Mesenchymal stem cell (in vitro differentiated cells and primary cell): Measurements from ENCODE around the gene SNX30.

Source experiments
- DNase-seq: peaks from one replicate; pipeline ENCODE4 v3.0.0-alpha.2; 2013
- H2AFZ ChIP-seq: one replicate; pipeline ENCODE4 v1.6.1; 2013; ENCODE audit warnings: low read depth, mild to moderate bottlenecking, control low read depth, inconsistent platforms, low read length, moderate library complexity
- H2AK5ac ChIP-seq: 2 replicates; pipeline ENCODE4 v1.6.1; 2013; ENCODE audit warnings: low read length, moderate library complexity, mild to moderate bottlenecking, inconsistent platforms; ENCODE audit not compliant: severe bottlenecking
- H2BK120ac ChIP-seq: one replicate; pipeline ENCODE4 v1.6.1; 2013; ENCODE audit warnings: low read depth, mild to moderate bottlenecking, inconsistent platforms, low read length, moderate library complexity
- H2BK12ac ChIP-seq, 2 experiments: one replicate each; pipeline ENCODE4 v1.6.1; 2013; ENCODE audit warnings: inconsistent platforms in 2 of 2, low read length in 2 of 2, mild to moderate bottlenecking in 2 of 2, moderate library complexity in 2 of 2, control low read depth in 1 of 2
- H2BK15ac ChIP-seq: one replicate; pipeline ENCODE4 v1.6.1; 2013; ENCODE audit warnings: mild to moderate bottlenecking, low read depth, inconsistent platforms; ENCODE audit not compliant: poor library complexity, severe bottlenecking
- H2BK5ac ChIP-seq: 2 replicates; pipeline ENCODE4 v1.6.1; 2013; ENCODE audit warnings: low read depth, mild to moderate bottlenecking, low read length, control low read depth, inconsistent platforms; ENCODE audit not compliant: poor library complexity, severe bottlenecking
- H3K14ac ChIP-seq, 2 experiments: one replicate each; pipeline ENCODE4 v1.6.1; 2013; ENCODE audit warnings: inconsistent platforms in 2 of 2, low read length in 2 of 2, control low read depth in 1 of 2, mild to moderate bottlenecking in 1 of 2, moderate library complexity in 1 of 2
- H3K18ac ChIP-seq, 2 experiments: one replicate each; pipeline ENCODE4 v1.6.1; 2013; ENCODE audit warnings: inconsistent platforms in 2 of 2, low read length in 2 of 2, control low read depth in 1 of 2, low read depth in 1 of 2, mild to moderate bottlenecking in 1 of 2
- H3K23ac ChIP-seq, 2 experiments: one replicate each; pipeline ENCODE4 v1.6.1; 2013; ENCODE audit warnings: inconsistent platforms in 2 of 2, low read length in 2 of 2, mild to moderate bottlenecking in 2 of 2, moderate library complexity in 2 of 2, control low read depth in 1 of 2
- H3K27ac ChIP-seq: 2 replicates; pipeline ENCODE4 v1.5.1; 2013; ENCODE audit warnings: mild to moderate bottlenecking, moderate library complexity, low read length, control low read depth, inconsistent platforms; ENCODE audit not compliant: poor library complexity, severe bottlenecking
- H3K27me3 ChIP-seq, 2 experiments: 2 replicates each; pipeline versions ENCODE4 v1.6.1 to v1.7.0; 2013; ENCODE audit warnings: low read length in 2 of 2, mild to moderate bottlenecking in 2 of 2, moderate library complexity in 2 of 2, control low read depth in 1 of 2, inconsistent platforms in 1 of 2; ENCODE audit not compliant: control insufficient read depth in 1 of 2, insufficient read depth in 1 of 2
- H3K36me3 ChIP-seq, 2 experiments: 2 replicates each; pipeline versions ENCODE4 v1.6.1 to v1.7.0; 2013; ENCODE audit warnings: low read length in 2 of 2, control low read depth in 1 of 2, inconsistent platforms in 1 of 2, low read depth in 1 of 2, mild to moderate bottlenecking in 1 of 2; ENCODE audit not compliant: insufficient read depth in 2 of 2, control insufficient read depth in 1 of 2
- H3K4ac ChIP-seq, 2 experiments: one replicate each; pipeline ENCODE4 v1.6.1; 2013; ENCODE audit warnings: inconsistent platforms in 2 of 2, low read length in 2 of 2, mild to moderate bottlenecking in 2 of 2, moderate library complexity in 2 of 2, control low read depth in 1 of 2, low read depth in 1 of 2
- H3K4me1 ChIP-seq: 2 replicates; pipeline ENCODE4 v1.6.1; 2013; ENCODE audit warnings: low read depth, low read length, control low read depth; ENCODE audit not compliant: control insufficient read depth, insufficient read depth
- H3K4me2 ChIP-seq: 2 replicates; pipeline ENCODE4 v1.6.1; 2013; ENCODE audit warnings: low read length, mild to moderate bottlenecking, inconsistent platforms; ENCODE audit not compliant: poor library complexity, severe bottlenecking
- H3K4me3 ChIP-seq, 2 experiments: 2 replicates each; pipeline versions ENCODE4 v1.5.1 to v1.7.0; 2013; ENCODE audit warnings: low read length in 2 of 2, mild to moderate bottlenecking in 2 of 2, control low read depth in 1 of 2, low read depth in 1 of 2; ENCODE audit not compliant: insufficient read depth in 1 of 2
- H3K79me1 ChIP-seq: replicated peaks from 2 replicates; pipeline ENCODE4 v1.6.1; 2013; ENCODE audit warnings: mild to moderate bottlenecking, control low read depth, low read length, inconsistent platforms; ENCODE audit not compliant: poor library complexity, severe bottlenecking
- H3K9ac ChIP-seq: 2 replicates; pipeline ENCODE4 v1.7.0; 2013; ENCODE audit warnings: mild to moderate bottlenecking, low read length, moderate library complexity
- H3K9me3 ChIP-seq: 2 replicates; pipeline ENCODE4 v1.7.0; 2013; ENCODE audit warnings: mild to moderate bottlenecking, low read length; ENCODE audit not compliant: control insufficient read depth
- H4K8ac ChIP-seq: one replicate; pipeline ENCODE4 v1.6.1; 2013; ENCODE audit warnings: inconsistent platforms, mild to moderate bottlenecking, low read length, moderate library complexity
- H4K91ac ChIP-seq: one replicate; pipeline ENCODE4 v1.6.1; 2013; ENCODE audit warnings: mild to moderate bottlenecking, low read length, inconsistent platforms
- WGBS: methylation state at CpG from one replicate; pipeline ENCODE4 v1.1.7; 2013; ENCODE audit warnings: mixed read lengths; 5-methylcytosine and 5-hydroxymethylcytosine counted together

SNX30 gene

GRCh38 chr9:112841261-112841660 lies 90.7 kb downstream of the SNX30 start:
- Histone ChIP-seq H3K4me1 (no peaks in the 10 kb centered on the region), H3K79me1 (peaks cover 3% of the 10 kb centered on the region), H3K4me2 (no peak overlapping the region), H3K18ac (no peak overlapping the region), H2AK5ac (no peak overlapping the region), H4K91ac (no peak overlapping the region), H2BK15ac (no peak overlapping the region), H3K4ac (no peak overlapping the region), H3K36me3 (peaks cover 13 to 34% of the 10 kb centered on the region in 2 experiments), H3K23ac (no peak overlapping the region), H3K27ac (no peak overlapping the region), H2AFZ (no peak overlapping the region), H2BK12ac (no peak overlapping the region), H3K9ac (no peak overlapping the region), H3K27me3 (no peaks in the 10 kb centered on the region), H3K9me3 (no peaks in the 10 kb centered on the region), H2BK5ac (no peak overlapping the region), H3K14ac (no peak overlapping the region), H2BK120ac (no peak overlapping the region), H3K4me3 (no peak overlapping the region), H4K8ac (no peak overlapping the region)
- WGBS: 82% methylated on average over 2 of the region's 3 CpGs
- DNase-seq: no peak

- no peaks in the 10 kb centered on the region for H3K9me3 ChIP-seq
- no peak overlapping the region for H2AFZ ChIP-seq
- H3K36me3 ChIP-seq: peaks cover 7 to 26% of the 10 kb centered on the region in 2 experiments
- no peak overlapping the region for H3K4ac ChIP-seq
- peaks cover 3% of the 10 kb centered on the region for H3K79me1 ChIP-seq
- H3K4me2 ChIP-seq: no peak overlapping the region
- no peak overlapping the region for H3K9ac ChIP-seq
- 93% methylated on average over 3 of the region's 4 CpGs for WGBS
- H3K23ac ChIP-seq: no peak overlapping the region
- H4K8ac ChIP-seq: no peak overlapping the region
- no peak overlapping the region for H2BK12ac ChIP-seq
- H4K91ac ChIP-seq: no peak overlapping the region
- no peak overlapping the region for H2BK15ac ChIP-seq
- no peak overlapping the region for H3K27ac ChIP-seq
- H2BK120ac ChIP-seq: no peak overlapping the region
- no peaks in the 10 kb centered on the region for H3K27me3 ChIP-seq
- no peak overlapping the region for H3K18ac ChIP-seq
- no peak overlapping the region for H2AK5ac ChIP-seq
- no peak overlapping the region for H2BK5ac ChIP-seq
- DNase-seq: no peak
- no peak overlapping the region for H3K14ac ChIP-seq
- H3K4me1 ChIP-seq: no peaks in the 10 kb centered on the region
- H3K4me3 ChIP-seq: no peak overlapping the region
Observed at GRCh38 chr9:112842555-112842954, 92.0 kb downstream of the SNX30 start.

GRCh38 chr9:112844771-112845542 lies 94.4 kb downstream of the SNX30 start:
- H3K4me3 ChIP-seq: no peak overlapping the region
- no peak overlapping the region for H4K91ac ChIP-seq
- no peak overlapping the region for H2BK12ac ChIP-seq
- H3K9me3 ChIP-seq: no peaks in the 10 kb centered on the region
- H3K27me3 ChIP-seq: no peaks in the 10 kb centered on the region
- H4K8ac ChIP-seq: no peak overlapping the region
- no peak overlapping the region for H2AFZ ChIP-seq
- no peak overlapping the region for H2BK5ac ChIP-seq
- H2AK5ac ChIP-seq: no peak overlapping the region
- H3K4ac ChIP-seq: no peak overlapping the region
- no peak overlapping the region for H3K23ac ChIP-seq
- H3K14ac ChIP-seq: no peak overlapping the region
- H3K9ac ChIP-seq: peak overlapping the region; percentile 53
- peak; percentile 61 for DNase-seq
- H3K4me1 ChIP-seq: peaks cover 2% of the 10 kb centered on the region
- H3K36me3 ChIP-seq: peaks cover 6 to 10% of the 10 kb centered on the region in 2 experiments
- no peak overlapping the region for H3K4me2 ChIP-seq
- peaks cover 3% of the 10 kb centered on the region for H3K79me1 ChIP-seq
- no peak overlapping the region for H3K27ac ChIP-seq
- no peak overlapping the region for H2BK15ac ChIP-seq
- WGBS: 35% methylated on average over 15 of the region's 15 CpGs
- H2BK120ac ChIP-seq: no peak overlapping the region
- H3K18ac ChIP-seq: no peak overlapping the region

- Histone ChIP-seq H3K23ac (no peak overlapping the region), H3K9me3 (no peaks in the 10 kb centered on the region), H2AFZ (no peak overlapping the region), H2BK12ac (peak overlapping the region in 1 of 2 experiments; percentile 26), H3K4me1 (peaks cover 2% of the 10 kb centered on the region), H3K27me3 (no peaks in the 10 kb centered on the region), H3K36me3 (peaks cover 6 to 11% of the 10 kb centered on the region in 2 experiments), H2BK15ac (no peak overlapping the region), H3K18ac (no peak overlapping the region), H3K4me2 (no peak overlapping the region), H3K4ac (no peak overlapping the region), H3K79me1 (peaks cover 3% of the 10 kb centered on the region), H3K4me3 (no peak overlapping the region), H3K27ac (no peak overlapping the region), H4K91ac (no peak overlapping the region), H3K9ac (peak overlapping the region; percentile 41), H2AK5ac (no peak overlapping the region), H2BK120ac (no peak overlapping the region), H4K8ac (no peak overlapping the region), H2BK5ac (no peak overlapping the region), H3K14ac (no peak overlapping the region)
- 91% methylated on average over 12 of the region's 14 CpGs for WGBS
- DNase-seq: peak; percentile 35
Observed at GRCh38 chr9:112846528-112847488, 96.2 kb downstream of the SNX30 start.
